Right renal cortex interstitium (tissue), 3 donors: ENCODE results near the gene ENTREP3. TPM values are rescaled to one million over a fixed set of nuclear protein-coding genes. Genes with fewer than 3 reads are reported as not detected.

Experiments
- DNase-seq, 3 donors: peaks; one replicate each; pipeline ENCODE4 v3.0.0-alpha.2; 2013; ENCODE audit warnings: low read depth in 3 of 3, low spot score in 2 of 3
- polyA plus RNA-seq, 3 donors: library from polyadenylated mRNA; unstranded; fragments of 120-200 nt; gene quantifications; one replicate each; pipeline ENCODE4 v1.2.1, GENCODE V29; 2013; ENCODE audit not compliant: insufficient read length in 3 of 3

ENTREP3 gene
- polyA plus RNA-seq, 3 donors = 18.0 to 21.5 (median 19.3) TPM

DNA sequence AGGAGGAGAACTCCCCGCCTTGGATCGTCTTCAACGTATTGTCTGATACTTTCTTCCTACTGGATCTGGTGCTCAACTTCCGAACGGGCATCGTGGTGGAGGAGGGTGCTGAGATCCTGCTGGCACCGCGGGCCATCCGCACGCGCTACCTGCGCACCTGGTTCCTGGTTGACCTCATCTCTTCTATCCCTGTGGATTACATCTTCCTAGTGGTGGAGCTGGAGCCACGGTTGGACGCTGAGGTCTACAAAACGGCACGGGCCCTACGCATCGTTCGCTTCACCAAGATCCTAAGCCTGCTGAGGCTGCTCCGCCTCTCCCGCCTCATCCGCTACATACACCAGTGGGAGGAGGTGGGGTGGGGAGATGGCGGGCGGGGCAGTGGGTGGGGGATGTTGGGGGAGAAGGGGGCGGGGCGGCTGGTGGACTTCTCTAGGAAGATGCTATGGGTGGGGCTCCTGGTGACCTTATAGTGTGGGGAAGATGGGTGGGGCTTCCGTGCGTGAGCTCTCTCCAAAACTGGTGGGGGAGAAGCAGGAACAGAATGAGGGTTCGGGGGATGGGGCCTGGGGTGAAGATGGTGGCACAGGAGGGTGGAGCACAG is 27.3 kb upstream of the ENTREP3 start:
- no peak for DNase-seq

DNA sequence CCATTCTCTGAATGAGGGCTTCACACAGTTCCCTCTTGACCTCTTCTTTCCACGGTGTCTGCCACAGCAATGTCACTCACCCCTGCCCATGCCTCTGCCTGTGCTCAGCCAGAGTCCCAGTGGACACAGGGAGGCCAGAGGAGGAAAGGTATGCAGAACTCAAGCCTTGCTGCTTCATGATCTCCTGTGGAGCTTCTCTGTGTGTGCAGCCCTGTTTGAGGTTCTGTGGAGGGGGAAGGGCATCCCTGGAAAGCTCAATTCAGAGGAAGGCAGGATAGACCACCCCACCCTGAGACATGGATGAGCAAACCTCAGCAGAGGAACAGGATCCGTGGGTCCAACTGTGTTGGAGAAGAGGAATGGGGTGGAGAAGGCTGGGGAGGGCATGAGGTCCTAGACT is 24.0 kb upstream of the ENTREP3 start:
- DNase-seq = no peak

DNA sequence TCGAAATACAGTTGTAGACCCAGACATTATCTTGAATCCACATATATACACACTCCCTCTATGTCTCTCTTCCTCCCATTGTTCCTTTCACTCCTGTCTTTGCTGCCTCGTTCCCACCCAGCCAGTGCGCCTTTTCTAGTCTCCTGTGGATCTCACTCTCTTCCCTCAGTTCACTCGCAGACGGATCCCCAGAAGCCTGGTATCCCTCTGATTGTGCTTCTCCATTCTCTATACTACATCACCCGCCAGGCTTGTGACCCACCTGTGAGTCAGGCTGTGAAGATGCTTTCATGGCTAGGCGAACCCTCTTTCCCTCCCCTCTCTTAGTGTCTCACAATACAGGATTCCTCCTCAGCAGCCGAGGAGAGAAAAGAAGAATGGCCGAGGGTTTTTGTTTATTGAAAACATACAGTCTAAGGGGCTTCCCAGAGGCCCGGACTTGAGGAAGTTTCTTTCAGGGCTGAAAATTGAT is 23.4 kb upstream of the ENTREP3 start:
- DNase-seq = no peak

DNA sequence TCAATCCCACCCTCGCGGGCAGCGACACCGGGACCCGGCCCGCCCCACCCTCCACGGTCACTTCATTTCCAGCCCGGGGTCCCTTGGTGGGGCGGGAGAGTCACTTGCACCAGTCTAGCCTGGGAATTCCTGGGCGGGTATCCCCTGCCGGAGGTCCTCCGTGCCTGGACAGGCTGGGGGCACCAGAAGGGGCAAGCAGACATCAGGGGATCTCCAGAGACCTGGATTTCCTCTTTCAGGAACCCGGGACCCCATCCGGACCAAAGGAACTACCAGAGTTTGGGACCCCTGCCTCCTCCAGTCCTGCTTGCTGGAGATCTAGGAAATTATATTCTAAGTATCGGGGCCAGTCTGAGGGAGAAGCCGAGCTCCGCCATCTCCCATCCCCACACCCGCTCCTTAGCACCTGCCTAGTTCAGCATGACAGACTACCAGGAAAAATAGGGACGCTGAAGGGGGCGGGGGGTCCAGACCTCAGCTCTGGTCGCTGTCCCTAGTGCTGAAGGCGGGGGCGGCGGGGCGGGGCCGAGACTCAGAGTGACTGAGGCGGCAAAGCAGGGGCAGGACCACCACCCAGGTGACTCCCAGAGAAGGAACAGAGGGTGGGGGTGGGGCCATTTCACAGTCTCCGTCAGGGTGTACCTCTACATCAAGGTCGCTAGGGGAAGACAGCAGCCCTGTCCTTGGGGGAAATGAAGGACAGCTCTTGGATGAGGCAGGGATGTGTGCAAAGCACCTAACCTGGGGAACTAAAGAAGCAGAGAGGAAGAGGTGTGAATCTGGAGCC is 22.8 kb upstream of the ENTREP3 start:
- DNase-seq = peak in 1 of 3 donors; percentile 61

DNA sequence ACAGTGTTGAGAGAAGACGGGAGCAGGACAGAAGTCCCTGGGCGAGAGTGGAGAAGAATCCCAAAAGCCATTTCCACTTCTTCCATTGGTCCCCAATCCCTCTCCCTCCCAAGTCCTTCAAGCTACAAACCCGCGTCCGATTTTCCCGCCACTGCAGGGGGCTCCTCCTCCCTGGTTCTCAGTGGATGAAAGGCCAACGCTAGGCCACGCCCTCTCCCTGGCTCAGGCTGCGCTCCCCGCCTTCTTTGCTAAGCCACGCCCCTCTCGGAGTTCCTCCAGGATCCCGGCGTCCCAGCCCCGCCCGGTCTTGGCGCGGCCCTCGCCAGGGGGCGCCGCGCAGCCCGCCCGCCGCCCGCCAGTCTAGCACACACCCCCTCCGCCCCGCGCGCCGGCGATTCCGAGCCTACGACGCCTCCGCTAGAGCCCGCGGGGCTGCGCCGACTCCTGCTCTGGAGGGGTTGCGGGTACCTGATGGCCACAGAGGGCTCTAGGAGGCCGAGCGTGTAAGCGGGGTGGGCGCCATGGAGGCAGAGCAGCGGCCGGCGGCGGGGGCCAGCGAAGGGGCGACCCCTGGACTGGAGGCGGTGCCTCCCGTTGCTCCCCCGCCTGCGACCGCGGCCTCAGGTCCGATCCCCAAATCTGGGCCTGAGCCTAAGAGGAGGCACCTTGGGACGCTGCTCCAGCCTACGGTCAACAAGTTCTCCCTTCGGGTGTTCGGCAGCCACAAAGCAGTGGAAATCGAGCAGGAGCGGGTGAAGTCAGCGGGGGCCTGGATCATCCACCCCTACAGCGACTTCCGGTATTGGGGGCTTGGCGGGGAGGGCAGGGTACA is 22.0 kb upstream of the ENTREP3 start, which contains the start of gene HCN3:
Gene HCN3 (plus strand): TSS at position 394 of the 832 bp plus-strand sequence. CDS start 128 bp downstream, at position 522.
- DNase-seq = peak; percentile 92 to 96 (median 94)

DNA sequence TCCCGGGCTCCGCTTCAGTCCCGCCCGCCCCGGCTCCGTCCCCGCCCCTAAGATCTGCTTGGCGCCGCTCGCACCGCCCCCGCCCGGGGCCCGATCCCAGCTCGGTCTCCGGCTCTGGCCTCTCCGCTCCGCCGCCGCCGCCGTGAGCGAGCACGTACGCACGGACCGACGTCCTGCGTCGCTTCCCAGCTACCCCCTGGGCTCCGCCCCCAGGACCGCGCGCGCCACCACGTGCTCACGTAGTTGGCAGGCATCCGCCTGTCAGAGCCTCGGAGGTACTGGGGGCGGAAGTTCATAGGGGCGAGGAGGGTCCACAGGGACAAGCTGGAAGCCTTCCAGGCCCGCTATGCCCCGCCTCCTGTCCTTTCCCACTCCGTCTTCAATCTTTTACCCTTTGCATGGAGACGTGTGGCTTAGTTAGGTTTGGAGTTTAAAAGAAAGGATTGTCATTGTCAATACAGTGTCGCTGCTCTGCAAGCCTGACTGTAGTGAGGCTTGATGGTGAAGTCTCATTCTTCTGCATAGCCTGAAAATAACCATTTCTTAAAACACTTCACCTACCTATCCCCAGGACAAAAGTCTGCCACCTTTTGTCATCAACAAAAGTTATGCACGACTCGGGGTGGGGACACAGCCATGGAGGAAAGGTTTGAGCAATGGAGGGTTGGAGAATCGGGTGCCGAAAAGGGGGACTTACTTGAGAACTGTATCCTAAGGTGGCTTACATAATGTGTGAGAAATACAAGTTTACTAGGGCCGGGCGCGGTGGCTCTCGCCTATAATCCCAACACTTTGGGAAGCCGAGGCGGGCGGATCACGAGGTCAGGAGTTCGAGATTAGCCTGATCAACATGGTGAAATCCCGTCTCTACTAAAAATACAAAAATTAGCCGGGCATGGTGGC is 18.3 kb upstream of the ENTREP3 start, which contains the start of gene CLK2:
Gene CLK2 (minus strand): TSS at position 162 of the 903 bp plus-strand sequence. CDS start 2,527 bp downstream, outside the sequence.
- peak in 2 of 3 donors; percentile 89 to 91 for DNase-seq

DNA sequence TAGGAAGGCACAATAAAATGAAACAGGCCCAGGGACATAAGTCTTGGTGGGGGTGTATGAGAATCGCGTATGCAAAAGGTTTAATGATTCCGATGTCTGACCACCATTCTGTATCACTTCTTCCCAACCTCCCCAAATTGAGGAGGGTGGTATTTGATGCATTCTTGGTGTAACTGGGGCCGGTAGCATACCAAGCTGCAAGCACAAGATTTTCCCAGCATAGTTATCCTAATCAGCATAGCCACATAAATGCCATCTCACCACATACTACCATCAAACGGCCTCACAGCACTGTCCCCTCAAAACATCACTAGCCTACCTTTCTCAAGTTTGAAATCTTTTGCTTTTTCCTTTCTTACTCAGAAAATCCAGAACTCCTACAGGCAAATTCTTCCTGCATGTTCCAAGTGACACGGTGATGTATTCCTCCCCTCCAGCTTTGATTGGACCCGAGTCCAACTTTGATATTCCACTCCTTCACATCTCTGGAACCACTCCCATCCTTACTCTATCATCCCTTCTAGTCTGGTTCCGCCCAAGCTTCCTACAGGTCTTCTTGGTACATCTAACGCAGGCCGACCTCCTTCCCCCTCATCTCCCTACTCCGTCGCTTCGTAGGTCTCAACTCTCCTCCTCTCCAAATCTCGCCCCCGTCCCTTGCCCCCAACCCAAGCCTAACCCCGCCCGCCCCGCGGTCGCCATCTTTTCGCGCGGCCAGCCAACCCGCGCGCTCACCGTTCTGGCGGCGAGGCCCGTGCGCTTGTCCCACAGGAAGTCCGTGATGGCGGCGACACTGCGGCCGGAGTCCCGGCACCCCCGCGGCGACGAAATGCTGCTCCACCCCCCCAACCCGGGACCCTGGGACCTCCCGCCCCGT is 17.4 kb upstream of the ENTREP3 start:
- peak in 1 of 3 donors; percentile 27 for DNase-seq

DNA sequence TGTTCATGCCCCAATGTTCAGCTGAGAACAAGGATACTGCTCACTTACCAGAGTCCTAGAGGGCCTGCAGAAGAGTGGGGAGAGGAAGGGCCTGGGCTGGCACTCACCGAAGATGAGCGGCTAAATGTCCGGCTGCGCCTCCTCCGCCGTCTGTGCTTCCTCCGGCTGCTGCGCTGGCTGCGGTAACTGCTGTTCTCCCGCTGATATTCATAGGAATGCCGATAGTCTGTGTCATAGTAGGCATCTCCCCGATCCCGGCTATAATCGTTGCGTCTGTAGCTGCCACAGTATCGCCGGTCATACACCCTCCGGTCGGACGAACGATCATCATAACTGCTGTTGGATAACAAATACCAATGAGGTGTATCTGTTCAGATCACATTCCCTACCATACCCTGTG is 14.1 kb upstream of the ENTREP3 start:
- DNase-seq = no peak

DNA sequence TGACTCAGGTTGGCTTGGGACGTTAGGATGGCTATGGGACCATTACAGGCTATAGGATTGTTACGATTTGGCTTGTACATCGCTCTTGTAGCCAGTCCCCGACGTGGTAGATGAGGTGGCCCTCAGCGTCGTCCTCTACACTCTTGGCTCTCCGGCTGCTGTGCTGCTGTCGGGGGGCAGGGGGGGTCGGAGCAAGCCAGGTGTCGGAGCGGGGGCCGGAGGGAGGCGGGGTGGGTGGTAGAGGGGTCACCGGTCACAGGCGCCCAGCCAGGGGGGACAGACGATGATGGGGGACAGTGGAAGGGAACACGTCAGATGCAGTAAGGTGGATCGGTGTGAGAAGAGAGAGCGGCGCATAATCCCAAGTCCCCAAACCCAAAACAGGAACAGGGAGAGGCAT is 13.3 kb upstream of the ENTREP3 start:
- no peak for DNase-seq

DNA sequence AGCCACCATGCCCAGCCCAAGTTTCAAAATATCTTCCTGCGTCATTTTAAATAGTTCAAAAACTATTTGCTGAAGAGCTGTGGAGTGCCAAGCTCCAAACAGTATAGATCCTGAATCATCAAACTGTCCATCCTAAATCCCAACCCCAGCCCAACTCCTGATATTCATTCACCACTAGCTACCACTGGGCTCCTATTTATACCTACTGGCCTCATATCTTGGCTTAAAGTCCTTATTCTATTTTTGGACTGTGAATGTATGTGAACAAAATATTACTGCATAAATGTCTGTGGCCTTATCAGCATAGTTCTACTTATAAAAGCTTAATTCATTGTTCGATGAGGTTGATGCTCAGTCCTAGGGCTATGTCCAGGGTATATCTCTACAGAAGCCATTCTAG is 12.1 kb upstream of the ENTREP3 start:
- DNase-seq = no peak

DNA sequence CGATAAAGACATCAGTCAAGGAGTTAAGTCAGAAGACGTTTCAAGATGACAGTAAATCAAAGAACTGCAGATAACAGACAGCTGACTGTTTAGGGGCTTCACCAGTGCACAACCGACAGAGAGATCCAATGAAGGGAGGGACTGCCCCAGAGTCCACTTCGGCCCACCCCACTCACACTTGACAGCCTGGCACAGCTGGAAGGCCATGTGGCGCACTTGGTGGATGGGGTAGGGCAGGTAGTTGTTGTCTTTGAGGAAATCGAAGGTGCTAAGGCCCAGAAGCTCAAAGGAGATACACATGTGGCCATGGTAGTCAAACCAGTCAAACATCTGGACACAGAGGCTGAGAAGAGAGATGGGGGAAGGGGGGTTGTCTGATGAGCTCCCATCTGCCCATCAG is 11.3 kb upstream of the ENTREP3 start:
- no peak for DNase-seq

DNA sequence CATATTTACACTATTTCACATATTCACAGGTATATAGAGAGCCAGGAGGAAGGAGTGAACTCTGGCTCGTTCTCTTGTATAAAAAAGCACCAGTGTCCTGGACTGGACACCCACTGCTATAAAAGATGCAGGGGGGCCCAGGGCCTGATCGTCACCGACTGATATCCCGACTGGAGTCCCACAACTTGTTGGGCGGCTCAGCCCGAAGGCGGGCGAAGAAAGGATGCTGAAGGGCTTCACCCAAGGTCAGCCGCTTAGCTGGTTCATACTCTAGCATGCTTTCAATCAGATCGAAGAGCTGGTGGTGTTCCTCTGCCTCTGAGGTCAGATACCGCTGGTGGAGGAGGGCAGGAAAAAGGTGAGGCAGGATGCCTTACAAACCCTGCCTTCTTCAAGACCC is 7.8 kb upstream of the ENTREP3 start:
- no peak for DNase-seq

DNA sequence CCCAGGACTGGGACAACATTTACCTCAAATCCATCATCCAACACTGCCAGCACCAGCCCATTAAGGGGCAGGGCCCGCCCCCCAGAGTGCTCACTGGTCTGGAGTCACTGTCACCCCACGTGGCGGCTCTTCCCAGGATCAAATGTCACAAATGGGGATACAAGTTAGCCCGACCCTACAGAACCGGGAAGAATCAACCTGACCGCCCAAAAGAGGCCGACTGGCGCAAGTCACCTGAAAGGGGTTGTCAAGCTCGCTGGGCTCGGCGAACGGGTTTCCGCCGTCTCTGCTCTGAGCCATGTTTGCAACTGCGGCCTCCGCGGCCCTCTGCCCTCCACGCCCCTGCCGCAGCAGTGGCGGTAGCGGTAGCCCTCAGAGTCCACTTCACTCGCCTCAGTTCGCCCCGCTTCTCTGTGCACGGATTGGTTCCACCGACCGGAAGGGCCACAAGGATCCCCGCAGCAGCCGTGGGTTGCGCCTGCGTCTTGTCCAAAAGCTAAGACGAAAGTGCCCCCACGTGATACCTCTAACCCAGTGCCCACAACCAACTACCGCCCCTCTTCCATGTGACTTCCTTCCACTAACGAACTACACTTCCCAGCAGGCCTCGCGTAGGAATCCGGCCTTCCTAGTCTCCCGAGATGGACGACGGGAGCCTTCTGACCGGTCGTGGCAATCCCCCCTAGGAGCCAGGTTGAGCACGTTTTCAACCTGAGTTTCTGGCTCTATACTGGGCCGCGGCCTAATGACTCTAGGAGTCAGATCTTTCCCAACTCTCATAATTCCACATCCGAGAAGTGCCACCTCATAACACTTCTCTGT is 6.8 kb upstream of the ENTREP3 start, which contains the start of gene SCAMP3:
Gene SCAMP3 (minus strand): TSS at position 509 of the 822 bp plus-strand sequence. CDS start 209 bp downstream, at position 300.
- peak in 2 of 3 donors; percentile 93 to 96 for DNase-seq

DNA sequence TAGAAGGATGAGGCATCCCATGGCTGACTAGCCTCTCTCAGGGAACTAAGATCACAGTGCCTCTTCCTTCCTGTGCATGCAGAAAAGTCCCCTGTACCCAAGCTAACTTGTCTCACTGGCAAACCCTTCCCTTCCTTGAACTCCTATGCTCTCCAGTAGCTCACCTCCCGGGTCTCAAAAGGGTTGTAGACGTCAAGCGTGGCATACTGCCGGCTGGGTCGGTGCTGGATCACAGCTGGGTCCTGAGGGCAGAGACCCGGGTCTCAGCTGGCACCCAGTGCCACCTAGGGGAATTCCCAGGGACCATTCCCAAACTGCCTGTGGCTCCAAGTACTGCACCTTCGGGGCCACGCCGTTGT is 6.2 kb upstream of the ENTREP3 start:
- DNase-seq = no peak

DNA sequence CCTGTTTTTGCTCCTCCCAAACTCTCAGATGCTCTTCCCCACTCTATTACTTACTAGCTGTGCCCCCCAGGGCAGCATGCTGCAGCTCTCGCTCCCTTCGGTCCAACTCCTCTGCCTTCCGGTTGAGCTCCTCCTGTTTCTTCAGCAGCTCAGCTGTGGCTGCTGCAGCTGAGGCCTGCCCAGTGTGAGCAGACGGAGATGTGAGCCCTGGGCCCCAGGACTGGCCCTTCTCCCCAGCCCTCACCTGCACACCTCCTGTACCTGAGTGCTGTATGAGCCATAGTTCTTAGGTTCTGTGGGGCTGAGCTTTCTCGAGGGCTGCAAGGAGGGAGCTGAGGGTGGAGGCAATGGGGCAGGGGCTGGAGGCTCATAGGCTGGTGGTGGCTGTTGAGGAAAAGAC is 5.0 kb upstream of the ENTREP3 start:
- no peak for DNase-seq

DNA sequence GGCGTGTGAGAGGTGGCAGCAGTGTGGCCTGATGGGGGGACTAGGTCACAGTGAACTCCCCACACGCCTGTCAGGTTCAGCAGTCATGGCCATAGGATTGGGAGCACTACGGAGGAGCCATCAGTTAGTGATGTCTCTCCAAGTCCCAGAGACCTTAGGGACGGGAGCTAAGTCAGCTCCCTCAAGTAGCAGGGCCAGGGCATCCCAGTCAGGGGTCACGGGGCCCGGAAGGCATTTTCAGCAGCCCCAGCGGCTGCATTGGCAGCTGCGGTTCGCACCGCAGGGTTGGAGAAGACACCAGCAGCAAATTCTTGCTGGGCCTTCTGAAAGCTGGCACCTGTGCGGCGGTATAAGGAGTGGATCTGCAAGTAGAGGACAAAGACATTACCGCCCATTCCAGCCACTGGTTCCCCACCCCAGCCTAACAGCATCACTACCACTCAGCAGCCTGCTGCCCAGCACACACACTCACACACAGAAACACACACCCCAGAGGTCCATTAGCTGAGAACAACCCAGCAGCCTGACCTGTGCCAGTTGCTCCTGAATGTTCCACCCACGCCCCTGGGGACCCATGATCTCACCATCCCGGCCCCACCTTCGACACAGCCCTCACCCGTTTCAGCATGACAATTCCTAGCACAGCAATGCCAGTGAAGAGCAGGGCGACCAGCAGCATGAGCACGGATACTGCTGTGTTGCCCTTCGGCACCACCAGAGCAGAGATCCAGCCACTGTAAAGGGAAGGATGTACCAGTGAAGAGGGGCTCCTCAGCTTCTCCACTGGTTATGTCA is 972 bp upstream of the ENTREP3 start:
- no peak for DNase-seq

DNA sequence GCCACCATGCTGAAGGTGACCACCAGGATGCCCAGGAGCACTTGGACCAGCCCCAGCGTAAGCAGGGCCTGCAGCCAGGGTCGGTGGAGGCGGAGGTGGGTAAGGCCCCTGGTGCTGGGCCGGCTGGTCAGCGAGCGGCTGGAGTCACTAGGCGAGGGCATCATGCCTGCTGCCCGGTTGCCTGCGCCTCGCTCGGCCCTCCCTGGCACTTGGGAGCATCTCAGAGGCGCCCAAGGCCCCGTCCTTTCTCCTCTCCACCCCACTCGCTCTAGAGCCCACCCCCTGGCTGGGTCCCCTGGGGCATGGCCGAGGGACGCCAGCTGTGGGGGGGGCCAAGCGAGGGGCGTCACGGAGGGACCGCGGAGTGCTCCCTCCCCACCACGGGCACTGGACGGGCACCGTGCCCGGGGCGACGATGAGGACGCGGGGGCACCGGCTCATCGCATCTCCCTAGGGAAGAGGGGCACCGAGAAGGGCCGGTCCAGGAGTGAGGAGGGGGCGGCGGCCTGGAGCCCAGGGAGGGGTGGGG is 505 bp downstream of the ENTREP3 start:
- no peak for DNase-seq
